ENCODE data around the gene VARS1.
A peak's percentile ranks its signal among the peaks of the same experiment; 100 is the strongest.
"Not testable (repeated sequence)": the region's sequence is repeated elsewhere in the genome, so short reads cannot be mapped to it uniquely, and the experiment has no call there.

VARS1 gene

DNA sequence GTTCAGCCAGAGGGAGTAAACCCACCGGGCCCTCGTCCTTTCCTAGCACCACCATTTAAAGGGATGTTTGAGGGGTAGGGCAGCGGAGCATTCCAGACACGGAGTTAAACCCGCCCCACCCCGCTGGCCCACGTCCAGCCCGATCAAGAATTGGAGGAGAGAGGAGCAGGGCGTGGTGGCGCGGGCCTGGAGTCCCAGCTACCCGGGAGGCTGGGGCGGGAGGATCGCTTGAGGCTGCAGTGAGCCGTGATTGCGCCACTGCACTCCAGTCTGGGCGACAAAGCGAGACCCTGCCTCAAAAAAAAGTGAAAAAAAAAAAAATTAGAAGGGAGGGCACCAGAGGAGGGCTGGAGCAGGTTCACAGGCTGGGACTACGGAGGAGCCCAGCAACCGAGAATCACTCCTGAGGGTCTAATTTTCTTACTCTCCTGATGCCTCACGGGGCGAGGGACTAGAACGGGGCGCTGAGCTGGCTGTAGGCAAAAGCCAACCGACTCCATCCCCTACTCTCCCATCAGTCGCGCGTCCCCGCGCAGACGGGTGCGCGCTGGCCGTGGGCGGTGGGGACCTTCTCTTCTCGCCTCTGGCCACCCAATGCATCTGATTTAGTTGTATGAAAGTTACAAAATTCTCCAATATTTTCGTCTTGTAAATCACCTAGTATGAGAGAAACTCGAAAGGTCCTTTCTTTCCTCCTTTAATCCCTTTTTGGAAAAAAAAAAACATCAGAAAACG lies 25.9 kb upstream of the VARS1 start:
- peak; percentile 53 for DNase-seq

DNA sequence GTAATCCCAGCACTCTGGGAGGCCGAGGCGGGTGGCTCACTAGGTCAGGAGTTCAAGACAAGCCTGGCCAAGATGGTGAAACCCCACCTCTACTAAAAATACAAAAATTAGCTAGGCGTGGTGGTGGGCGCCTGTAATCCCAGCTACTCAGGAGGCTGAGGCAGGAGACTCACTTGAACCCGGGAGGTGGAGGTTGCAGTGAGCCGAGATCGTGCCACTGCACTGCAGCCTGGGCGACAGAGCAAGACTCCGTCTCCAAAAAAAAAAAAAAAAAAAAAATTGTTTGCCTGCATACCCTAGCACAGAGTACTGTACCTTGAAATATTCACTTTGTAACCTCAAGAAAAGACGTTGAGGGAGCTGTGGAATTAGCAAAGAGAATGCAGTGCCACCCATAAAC lies 24.8 kb upstream of the VARS1 start:
- DNase-seq, result not testable (repeated sequence)

DNA sequence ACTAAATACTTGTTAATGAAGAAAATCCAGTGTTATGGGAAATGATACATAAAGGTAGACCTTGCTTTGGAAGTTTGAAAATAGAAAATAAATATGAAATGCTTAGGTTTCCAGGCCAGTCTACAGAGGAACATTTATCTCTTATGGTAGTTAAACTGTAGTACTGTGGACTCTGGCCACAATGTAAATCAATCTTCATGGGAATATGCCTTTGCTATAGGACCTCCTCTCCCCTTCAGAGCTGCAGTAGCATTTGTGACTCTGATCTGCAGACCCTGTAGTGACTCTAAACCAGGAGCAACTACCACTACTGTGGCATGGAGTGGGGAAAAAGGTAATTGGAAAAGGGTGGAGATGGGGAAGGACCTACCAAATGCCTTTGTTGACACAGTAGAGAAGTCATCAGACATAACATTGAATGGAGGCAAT lies 24.3 kb upstream of the VARS1 start:
- DNase-seq, result no peak

GRCh38 chr6:31817929-31818511 lies 22.5 kb upstream of the VARS1 start:
- DNase-seq, result peak; percentile 22

- DNase-seq, result peak; percentile 33
Measured at GRCh38 chr6:31817133-31817928, 21.8 kb upstream of the VARS1 start.

DNA sequence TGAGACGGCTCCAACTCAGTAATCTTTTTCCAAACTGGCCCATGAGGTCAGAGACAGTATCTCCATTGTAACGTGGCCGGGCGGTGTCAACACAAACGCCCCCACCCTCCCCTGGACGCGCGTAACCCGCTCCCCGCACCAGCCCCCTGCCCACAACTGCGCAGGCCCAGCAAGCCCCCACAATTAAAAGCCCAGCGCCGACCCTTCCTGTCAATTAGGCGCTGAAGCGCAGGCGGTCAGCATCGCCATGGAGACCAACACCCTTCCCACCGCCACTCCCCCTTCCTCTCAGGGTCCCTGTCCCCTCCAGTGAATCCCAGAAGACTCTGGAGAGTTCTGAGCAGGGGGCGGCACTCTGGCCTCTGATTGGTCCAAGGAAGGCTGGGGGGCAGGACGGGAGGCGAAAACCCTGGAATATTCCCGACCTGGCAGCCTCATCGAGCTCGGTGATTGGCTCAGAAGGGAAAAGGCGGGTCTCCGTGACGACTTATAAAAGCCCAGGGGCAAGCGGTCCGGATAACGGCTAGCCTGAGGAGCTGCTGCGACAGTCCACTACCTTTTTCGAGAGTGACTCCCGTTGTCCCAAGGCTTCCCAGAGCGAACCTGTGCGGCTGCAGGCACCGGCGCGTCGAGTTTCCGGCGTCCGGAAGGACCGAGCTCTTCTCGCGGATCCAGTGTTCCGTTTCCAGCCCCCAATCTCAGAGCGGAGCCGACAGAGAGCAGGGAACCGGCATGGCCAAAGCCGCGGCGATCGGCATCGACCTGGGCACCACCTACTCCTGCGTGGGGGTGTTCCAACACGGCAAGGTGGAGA lies 19.7 kb upstream of the VARS1 start, which contains the start of the genes HSPA1A and HSPA1L:
Gene HSPA1A (plus strand): TSS at position 519 of the 814 bp plus-strand sequence. CDS start 214 bp downstream, at position 733.
Gene HSPA1L (minus strand): TSS at position 259 of the 814 bp plus-strand sequence. CDS start 3,311 bp downstream, outside the sequence.
- peak; percentile 89 for DNase-seq

DNA sequence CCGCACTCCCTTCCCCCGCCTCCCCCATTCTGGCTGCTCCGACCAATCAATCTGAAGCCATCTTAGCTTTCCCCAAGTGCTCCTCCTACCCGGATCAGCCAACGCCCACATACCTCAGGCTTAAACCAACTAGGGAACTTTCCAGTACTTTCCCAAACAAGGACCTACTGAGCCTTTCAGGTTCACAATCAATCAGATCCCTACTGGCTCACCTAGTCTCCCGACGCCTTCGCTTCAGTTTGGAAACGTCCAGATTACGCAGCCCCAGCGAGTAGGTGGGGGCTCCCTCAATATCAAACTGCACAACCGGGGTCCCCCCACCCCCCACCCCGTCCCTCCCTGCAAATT lies 19.1 kb upstream of the VARS1 start:
- peak; percentile 73 for DNase-seq

DNA sequence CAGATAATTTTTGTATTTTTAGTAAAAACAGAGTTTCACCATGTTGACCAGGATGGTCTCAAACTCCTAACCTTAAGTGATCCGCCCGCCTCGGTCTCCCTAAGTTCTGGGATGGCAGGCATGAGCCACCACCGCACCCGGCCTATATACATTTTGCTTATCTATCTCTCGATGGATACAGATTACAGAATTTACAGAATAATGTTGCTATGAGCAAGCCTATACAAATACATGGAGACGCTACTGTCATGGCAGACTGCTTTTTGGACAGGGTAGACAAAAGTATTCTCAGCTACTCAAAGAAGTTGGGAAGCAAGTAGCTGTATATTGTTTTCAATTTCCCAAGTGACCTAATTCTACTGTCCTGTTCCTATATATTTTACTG lies 17.9 kb upstream of the VARS1 start:
- no peak for DNase-seq

- DNase-seq, result no peak
Measured at GRCh38 chr6:31811645-31812044, 16.1 kb upstream of the VARS1 start.

DNA sequence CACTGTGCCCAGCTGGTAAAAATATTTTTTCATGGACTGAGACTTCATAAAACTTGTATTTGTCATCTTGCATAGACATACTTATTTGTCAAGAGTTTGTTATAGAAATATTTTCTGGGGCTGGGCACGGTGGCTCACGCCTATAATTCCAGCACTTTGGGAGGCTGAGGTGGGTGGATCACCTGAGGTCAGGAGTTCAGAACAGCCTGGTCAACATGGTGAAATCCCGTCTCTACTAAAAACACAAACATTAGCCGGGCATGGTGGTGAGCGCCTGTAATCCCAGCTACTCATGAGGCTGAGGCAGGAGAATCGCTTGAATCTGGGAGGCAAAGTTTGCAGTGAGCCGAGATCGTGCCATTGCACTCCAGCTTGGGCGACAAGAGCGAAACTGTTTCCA lies 13.0 kb upstream of the VARS1 start:
- DNase-seq, result not testable (repeated sequence)

DNA sequence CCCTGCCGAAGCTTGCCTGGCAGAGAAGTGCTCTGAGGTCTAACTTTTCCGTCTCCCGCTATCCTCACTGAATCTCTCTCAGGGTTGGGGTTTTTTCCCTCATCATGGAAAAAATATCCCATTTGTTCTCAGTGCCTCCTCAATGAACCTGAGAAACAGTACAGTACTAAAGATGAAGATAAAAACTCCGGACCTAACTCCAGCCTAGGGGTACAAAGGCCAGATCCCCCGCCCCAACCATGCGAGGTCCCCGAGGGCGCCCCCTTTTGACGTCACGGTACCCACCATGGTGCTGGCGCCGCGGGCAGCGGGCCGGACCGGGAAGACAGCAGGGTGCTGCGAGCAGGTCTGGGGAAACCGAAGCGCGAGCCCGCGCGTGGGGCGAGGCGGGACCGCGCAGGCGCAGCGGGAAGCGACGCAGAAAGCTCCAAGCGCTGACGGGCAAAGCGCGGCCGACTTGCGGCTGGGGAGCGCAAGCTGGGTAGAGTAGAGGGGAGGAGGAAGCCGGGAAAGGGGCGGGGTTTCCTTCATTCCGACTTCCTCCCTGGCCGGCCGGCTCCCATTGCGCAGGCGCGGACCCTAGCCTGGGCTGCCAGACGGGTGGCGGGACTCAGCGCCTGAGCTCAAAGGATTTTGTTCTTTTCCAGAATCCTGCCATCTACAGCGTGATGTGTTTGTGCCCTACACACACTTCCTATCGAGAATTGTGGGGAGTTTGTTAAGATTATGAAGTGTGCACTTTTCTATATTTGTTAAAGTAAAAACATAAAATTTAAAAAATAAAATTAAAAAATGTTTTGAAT lies 11.1 kb upstream of the VARS1 start, which contains the start of gene LSM2:
Gene LSM2 (minus strand): TSS at position 497 of the 803 bp plus-strand sequence. CDS start 209 bp downstream, at position 288.
- peak; percentile 98 for DNase-seq

DNA sequence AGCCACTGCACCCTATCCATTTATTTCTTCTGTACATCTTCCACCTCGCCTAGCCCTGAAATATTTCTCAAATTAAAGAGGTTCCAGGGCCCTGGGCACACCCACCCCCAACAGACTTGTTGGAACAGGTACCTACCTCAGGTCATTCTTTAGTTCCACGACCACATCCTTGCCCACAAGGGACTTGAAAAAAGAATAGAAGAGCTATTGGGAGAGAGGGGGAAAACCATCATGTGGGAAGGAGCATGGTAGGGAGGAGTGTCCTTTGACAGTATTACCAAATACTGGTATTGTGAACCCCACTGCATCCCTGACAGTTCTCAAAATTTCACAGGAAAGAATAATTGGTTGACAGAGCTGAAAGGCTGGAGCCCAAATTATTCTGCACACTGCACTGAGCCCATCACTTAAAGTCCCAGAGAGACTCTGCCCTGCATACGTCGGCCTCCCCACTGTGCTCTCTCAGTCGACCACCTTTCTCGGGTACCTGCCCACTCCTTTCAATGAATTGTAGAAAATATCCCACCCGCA lies 10.5 kb upstream of the VARS1 start:
- no peak for DNase-seq

DNA sequence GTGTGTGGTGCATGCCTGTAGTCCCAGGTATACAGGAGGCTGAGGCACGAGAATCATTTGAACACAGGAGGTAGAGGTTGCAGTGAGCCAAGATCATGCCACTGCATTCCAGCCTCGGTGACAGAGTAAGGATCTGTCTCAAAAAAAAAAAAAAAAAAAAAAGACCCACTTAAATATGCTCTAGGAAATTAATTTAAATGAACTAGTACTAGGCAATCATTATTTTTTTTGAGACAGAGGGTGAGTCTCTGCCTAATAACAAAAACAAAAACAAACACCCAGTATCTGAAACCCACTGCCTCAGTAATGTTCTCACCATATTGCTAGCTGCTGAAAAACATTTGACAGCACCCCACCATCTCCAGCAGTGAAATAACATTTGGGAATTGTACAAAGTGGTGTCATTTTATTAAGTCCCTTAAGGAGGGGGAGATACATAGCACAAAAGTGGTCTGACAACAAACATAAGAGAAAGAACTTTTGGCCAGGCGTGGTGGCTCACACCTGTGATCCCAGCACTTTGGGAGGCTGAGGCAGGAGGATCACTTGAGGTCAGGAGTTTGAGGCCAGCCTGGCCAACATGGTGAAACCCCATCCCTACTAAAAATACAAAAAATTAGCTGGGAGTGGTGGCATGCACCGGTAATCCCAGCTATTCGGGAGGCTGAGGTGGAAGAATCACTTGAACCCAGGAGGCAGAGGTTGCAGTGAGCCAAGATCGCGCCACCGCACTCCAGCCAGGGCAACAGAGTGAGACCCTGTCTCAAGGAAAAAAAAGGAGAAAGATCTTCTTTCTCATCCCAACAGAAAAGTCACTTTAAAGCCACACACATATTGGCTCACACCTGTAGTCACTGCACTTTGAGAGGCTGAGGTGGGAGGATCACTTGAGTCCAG lies 5.7 kb upstream of the VARS1 start:
- DNase-seq, result not testable (repeated sequence)

- DNase-seq, result no peak
Measured at GRCh38 chr6:31799781-31800180, 4.2 kb upstream of the VARS1 start.

DNA sequence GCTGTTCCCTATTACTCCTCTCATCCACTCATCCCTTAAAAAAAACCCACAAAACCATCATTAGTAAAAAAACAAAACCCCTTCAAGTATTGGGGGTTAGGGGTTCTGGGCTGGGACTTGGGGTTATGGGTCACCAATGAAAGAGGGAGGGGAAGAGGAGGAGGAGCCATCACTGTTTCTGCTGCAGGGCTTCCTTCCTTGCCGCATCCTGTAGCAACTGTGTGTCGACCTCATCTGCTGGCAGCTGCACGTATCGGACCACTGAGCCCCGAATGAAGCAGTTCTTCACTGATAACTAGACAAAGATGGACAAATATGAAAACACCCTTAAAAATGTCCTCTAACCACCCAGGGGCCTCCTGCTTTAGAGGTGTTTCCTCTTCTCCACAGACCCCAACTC lies 2.0 kb upstream of the VARS1 start:
- DNase-seq, result peak; percentile 57

DNA sequence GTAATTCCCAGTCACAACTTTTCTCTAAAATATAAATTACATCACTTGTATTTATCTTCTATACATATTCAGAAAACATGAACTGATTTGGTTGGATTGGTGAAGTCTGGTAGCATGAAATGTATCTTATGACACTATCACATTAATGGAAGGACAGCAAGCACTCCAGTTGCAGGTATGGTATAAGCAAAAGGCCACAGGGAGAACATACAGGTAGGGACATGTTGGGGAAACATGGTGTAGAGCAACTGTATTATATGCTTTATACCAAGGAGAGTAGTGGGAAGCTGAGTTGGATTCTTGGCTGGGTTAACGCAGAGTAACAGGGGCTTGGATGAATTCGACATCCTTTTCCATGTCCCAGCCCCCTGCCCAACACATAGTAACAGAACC lies 1.4 kb upstream of the VARS1 start:
- no peak for DNase-seq

- peak; percentile 29 for DNase-seq
Measured at GRCh38 chr6:31794866-31795615, 511 bp downstream of the VARS1 start.

GRCh38 chr6:31794294-31794865 lies 1.2 kb downstream of the VARS1 start:
- no peak for DNase-seq

GRCh38 chr6:31793927-31794245 lies 1.7 kb downstream of the VARS1 start:
- not testable (repeated sequence) for DNase-seq

Measured in CD4-positive, alpha-beta T cell treated with Interleukin-15 for 1 hour (primary cell).